Activated naive CD8-positive, alpha-beta T cell treated with anti-CD3 and anti-CD28 coated beads, Interleukin-2, amount 10 ng/mL, durations not matched to agents 7 days and 5 days (primary cell): ENCODE data around the gene OSBPL5. TPM values are rescaled to one million over a fixed set of nuclear protein-coding genes. Genes with fewer than 3 reads are reported as not detected.

Experiments used
- ATAC-seq: fragments of 150-1000 bp; cut with Tn5 transposase; one replicate; pipeline ENCODE4 v1.10.0; 2021; ENCODE audit warnings: low read depth, moderate library complexity
- POLR2A ChIA-PET: fragments of 350-600 bp; sonication (Branson Sonifier 250); formaldehyde crosslinking; loops from one replicate; lab custom pipeline; 2021; ENCODE audit warnings: antibody characterized with exemption; lab: Charles Lee
- DNase-seq: peaks from one replicate; pipeline ENCODE4 v3.0.0; 2021
- H3K27ac Mint-ChIP-seq: one replicate; pipeline ENCODE4 v1.8.0; 2022; ENCODE audit warnings: mild to moderate bottlenecking, mixed read lengths
- H3K27me3 Mint-ChIP-seq: one replicate; pipeline ENCODE4 v1.8.0; 2022; ENCODE audit warnings: mild to moderate bottlenecking, moderate library complexity, mixed read lengths
- H3K36me3 Mint-ChIP-seq: one replicate; pipeline ENCODE4 v1.8.0; 2021; ENCODE audit warnings: mild to moderate bottlenecking, mixed read lengths
- H3K4me1 Mint-ChIP-seq: one replicate; pipeline ENCODE4 v1.8.0; 2021; ENCODE audit warnings: mixed read lengths
- H3K4me3 Mint-ChIP-seq: one replicate; pipeline ENCODE4 v1.8.0; 2022; ENCODE audit warnings: mild to moderate bottlenecking, moderate library complexity, mixed read lengths
- H3K9me3 Mint-ChIP-seq: one replicate; pipeline ENCODE4 v1.8.0; 2021; ENCODE audit warnings: mixed read lengths
- total RNA-seq, 2 experiments: library from RNA; stranded (reverse); gene quantifications; one replicate each; pipeline ENCODE4 v1.2.3, GENCODE V29; 2021

Gene OSBPL5
- total RNA-seq, 2 experiments from 2014 or later = 13.0 to 13.2 TPM

DNA sequence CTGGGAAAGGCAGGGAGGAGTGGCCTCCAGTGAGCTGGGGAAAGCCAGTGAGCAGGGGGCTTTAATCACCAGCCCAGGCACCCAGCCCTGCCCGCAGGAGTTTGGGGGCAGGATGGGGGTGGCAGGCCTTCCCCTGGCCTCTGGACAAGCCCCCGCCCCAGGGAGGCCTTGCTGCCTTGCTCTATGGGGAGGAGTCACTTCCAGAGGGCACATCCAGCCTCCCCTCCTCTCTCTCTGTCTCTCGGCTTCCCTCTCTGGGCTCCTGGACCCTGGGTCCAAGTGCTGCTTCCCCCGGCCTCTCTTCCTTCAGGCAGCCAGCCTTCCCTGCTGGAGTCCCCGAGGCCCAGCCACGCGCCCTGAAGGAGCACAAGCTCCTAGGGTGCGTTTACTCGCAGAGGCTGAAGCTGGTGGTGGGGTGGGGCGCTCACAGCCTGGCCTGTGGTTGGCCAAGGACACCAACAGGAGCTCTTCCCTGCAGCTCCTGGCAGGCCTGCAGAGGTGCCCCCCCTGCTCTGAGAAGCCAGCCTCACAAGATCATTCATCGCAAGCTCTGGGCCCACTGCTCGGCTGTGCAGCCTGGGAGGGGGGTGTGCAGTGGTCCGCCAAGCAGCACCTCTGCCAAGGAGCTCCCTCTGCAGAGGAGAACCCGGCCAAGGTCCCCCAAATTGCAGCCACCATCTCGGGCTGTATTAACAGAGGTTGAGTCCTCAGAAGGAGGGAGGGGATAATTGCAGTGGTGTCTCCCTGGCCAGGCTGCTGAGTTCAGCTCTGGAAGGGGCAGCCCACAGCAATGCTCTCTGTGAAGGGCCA is 25.4 kb downstream of the OSBPL5 start:
- Mint-ChIP-seq H3K27me3 (no peaks in the 10 kb centered on the region), H3K27ac (no peak overlapping the region), H3K9me3 (no peaks in the 10 kb centered on the region), H3K36me3 (no peaks in the 10 kb centered on the region), H3K4me3 (no peak overlapping the region), H3K4me1 (peaks cover 23% of the 10 kb centered on the region)
- ATAC-seq (no peak), DNase-seq (no peak)
- POLR2A ChIA-PET = no interaction called here

DNA sequence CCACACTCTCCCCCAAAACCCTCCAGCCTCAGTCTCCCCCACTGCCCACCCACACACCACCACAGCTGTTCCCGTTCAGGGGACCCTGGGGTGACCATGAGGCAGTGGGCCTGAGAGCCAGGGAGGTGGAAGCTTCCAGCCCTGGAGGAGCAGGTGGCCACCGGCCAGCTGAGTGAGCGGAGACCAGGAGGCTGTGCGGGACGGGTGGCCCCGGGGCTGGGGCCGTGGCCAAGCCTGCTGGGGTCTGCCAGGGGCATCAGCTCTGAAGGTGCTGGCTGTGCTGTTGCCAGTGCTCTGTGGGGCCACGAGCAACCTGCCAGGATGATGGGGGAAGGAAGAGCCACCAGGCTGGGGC is 26.0 kb downstream of the OSBPL5 start:
- POLR2A ChIA-PET = interaction anchor here (1.0 kb wide), 1 partner anchor 240 kb away, joined by 3 read pairs; the partner anchor contains the start of gene ZNF195
- DNase-seq = no peak
- H3K27ac Mint-ChIP-seq = no peak overlapping the region
- ATAC-seq = no peak
- H3K27me3 Mint-ChIP-seq = no peaks in the 10 kb centered on the region
- H3K4me3 Mint-ChIP-seq = no peak overlapping the region
- peaks cover 23% of the 10 kb centered on the region for H3K4me1 Mint-ChIP-seq
- H3K36me3 Mint-ChIP-seq = no peaks in the 10 kb centered on the region
- no peaks in the 10 kb centered on the region for H3K9me3 Mint-ChIP-seq

DNA sequence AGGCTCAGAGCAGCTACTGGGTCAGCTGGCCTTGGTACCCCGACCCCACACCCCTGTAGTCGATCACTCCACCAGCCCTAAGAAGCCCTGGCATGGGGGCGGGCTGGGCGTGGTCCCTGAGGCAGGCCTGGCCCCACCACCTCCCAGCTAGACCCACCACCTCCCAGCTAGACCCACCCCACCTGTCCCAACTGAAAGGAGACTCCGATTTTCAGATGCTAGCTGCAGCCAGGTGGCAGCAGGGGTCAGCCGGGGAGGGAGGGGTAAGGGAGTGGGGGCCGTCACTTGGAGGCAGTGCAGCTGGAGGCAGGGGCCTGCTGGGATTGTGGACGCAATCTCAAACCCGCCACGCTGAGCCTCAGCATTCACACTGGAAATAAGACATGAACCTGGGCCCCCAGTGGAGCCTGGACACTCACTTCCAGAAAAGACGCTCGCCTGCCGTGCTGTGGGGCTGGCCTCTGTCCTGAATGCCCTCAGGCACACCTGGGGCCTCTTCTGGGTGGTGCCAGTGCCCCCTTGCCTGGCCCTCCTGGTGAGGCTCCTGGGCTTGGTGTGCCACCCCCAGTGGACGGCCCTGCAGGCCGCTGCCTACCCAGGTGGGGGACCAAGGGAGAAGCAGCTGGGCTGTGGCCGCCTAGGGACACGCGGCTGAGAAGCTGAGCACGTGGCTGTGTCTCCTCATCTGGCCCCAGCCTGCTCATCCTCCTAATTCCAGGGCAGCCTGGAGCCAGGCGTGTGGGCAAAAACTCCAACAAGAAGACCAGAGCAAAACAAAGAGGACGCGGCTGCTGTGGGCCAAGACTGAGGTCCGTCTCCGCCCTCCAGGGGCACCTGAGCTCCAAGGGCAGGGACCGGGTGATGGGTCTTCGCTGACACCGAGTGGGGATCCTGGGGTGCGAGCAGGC is 26.7 kb downstream of the OSBPL5 start:
- no peaks in the 10 kb centered on the region for H3K36me3 Mint-ChIP-seq
- no peaks in the 10 kb centered on the region for H3K9me3 Mint-ChIP-seq
- H3K27ac Mint-ChIP-seq = no peak overlapping the region
- H3K4me1 Mint-ChIP-seq = peaks cover 23% of the 10 kb centered on the region
- no peak for ATAC-seq
- no peak overlapping the region for H3K4me3 Mint-ChIP-seq
- no peak for DNase-seq
- POLR2A ChIA-PET = interaction anchor here (1.0 kb wide), 1 partner anchor 241 kb away, joined by 3 read pairs; the partner anchor contains the start of gene ZNF195
- H3K27me3 Mint-ChIP-seq = no peaks in the 10 kb centered on the region

GRCh38 chr11:3137486-3138177 is 27.5 kb downstream of the OSBPL5 start:
- Mint-ChIP-seq H3K4me3 (no peak overlapping the region), H3K4me1 (peaks cover 23% of the 10 kb centered on the region), H3K27ac (no peak overlapping the region), H3K27me3 (no peaks in the 10 kb centered on the region), H3K9me3 (no peaks in the 10 kb centered on the region), H3K36me3 (no peaks in the 10 kb centered on the region)
- POLR2A ChIA-PET = no interaction called here
- DNase-seq (no peak), ATAC-seq (peak; percentile 53)

DNA sequence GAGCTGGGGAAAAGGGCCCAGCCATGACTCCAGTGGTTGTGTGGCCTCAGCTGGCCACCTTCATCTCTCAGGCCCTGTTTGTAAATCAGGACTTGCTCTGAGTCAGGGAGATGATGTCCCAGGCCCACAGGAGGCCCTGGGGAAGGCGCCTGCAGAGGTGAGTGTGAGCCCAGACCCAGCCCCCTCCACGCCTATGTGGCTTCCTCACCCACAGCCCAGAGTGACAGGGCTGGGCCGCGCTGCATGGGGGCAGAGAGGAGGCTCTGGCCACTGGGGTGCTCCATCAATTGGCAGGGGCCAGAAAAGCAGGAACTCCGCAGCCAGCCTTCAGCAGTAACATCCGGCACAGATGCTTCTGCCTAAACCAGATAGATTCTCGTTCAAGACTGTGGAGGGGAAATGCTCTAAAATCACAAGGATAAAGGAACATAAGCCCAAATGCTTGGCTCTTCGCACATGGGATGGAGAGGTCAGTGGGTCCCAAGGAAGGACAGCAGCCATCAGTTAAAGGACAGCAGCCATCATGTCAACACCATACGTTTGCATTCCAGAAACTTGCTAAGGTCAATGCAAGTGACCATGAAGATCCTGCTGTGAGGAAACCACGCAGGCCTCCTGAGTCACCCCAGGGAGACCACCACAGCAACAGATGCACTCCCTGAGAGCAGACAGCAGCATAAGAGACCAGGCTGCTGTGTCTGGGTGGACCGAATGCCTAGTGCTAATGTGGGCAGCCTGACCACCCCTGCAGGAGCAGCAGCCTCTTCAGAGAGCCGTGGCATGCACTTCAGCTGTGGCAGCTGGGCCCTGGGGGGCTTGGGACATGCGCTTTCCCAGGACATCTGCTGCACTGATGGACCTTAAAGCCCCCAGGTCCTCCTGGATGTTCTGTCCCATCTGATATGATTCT is 28.3 kb downstream of the OSBPL5 start:
- DNase-seq = peak; percentile 40
- no peaks in the 10 kb centered on the region for H3K27me3 Mint-ChIP-seq
- H3K9me3 Mint-ChIP-seq = peaks cover 1% of the 10 kb centered on the region
- no peak overlapping the region for H3K4me3 Mint-ChIP-seq
- peaks cover 23% of the 10 kb centered on the region for H3K4me1 Mint-ChIP-seq
- ATAC-seq = peak; percentile 40
- no peak overlapping the region for H3K27ac Mint-ChIP-seq
- POLR2A ChIA-PET = no interaction called here
- H3K36me3 Mint-ChIP-seq = no peaks in the 10 kb centered on the region

GRCh38 chr11:3135481-3136440 is 29.3 kb downstream of the OSBPL5 start:
- Mint-ChIP-seq H3K9me3 (peaks cover 1% of the 10 kb centered on the region), H3K27me3 (no peaks in the 10 kb centered on the region), H3K4me1 (peaks cover 23% of the 10 kb centered on the region), H3K36me3 (no peaks in the 10 kb centered on the region), H3K27ac (peak overlapping the region; percentile 21), H3K4me3 (no peak overlapping the region)
- POLR2A ChIA-PET = no interaction called here
- ATAC-seq (peak; percentile 40), DNase-seq (peak; percentile 52)

GRCh38 chr11:3134651-3135480 is 30.2 kb downstream of the OSBPL5 start:
- no peak overlapping the region for H3K27ac Mint-ChIP-seq

GRCh38 chr11:3134218-3134621 is 30.9 kb downstream of the OSBPL5 start:
- POLR2A ChIA-PET = no interaction called here
- DNase-seq (no peak), ATAC-seq (no peak)
- H3K4me1 Mint-ChIP-seq = peaks cover 23% of the 10 kb centered on the region
- no peak overlapping the region for H3K27ac Mint-ChIP-seq
- H3K36me3 Mint-ChIP-seq = no peaks in the 10 kb centered on the region
- H3K27me3 Mint-ChIP-seq = no peaks in the 10 kb centered on the region
- no peak overlapping the region for H3K4me3 Mint-ChIP-seq
- peaks cover 1% of the 10 kb centered on the region for H3K9me3 Mint-ChIP-seq

More at GRCh38 chr11:3134651-3135480, 30.2 kb downstream of the OSBPL5 start:
- peaks cover 1% of the 10 kb centered on the region for H3K9me3 Mint-ChIP-seq
- peaks cover 23% of the 10 kb centered on the region for H3K4me1 Mint-ChIP-seq
- POLR2A ChIA-PET = no interaction called here
- ATAC-seq (no peak), DNase-seq (peak; percentile 25)
- H3K27me3 Mint-ChIP-seq = no peaks in the 10 kb centered on the region
- no peaks in the 10 kb centered on the region for H3K36me3 Mint-ChIP-seq
- H3K4me3 Mint-ChIP-seq = no peak overlapping the region

DNA sequence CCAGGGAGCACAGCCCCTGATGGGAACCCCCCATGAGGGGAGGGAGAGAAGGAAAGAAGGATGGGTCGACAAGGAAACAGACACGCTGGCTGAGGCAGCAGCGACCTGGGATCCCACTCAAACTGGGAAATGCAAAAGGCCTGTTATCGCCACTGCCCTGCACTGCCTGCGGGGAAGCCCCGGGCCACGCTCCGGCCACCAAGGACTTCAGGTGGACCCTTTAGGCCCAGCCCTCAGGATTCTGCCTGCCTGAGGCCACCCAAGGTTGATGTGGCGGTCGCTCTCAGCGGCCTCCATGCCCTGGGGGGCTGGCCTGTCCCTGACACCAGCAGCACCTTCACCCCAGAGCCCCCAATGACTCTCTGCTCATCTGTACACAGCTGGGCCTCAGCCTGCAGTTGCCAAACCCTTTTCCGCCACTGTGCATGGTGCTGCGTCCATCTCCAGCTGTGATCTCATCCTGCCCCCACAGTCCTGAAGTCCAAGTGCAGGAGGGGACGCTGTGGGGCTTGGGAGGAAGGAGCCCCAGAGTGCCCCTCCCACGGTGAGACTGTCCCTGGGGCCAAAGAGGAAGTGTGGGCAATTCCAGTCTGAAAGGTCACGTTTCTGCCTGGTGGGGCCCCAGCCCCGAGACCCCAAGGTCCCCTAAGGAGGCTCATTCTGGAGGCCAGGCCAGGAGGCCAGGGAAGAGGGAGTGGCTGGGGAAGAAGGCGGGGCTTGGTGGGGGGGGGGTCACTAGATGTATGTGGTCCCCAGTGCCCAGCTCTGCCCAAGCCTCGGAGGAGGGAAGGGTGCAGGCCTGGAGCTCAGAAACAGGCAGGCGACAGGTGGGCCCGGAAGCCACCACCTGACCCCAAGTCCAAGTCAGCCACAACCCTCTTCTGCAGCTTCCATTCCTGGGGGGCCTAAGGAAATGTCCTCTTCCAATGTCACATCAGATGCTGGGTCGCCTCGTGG is 31.6 kb downstream of the OSBPL5 start:
- Mint-ChIP-seq H3K27me3 (no peaks in the 10 kb centered on the region), H3K4me1 (peaks cover 23% of the 10 kb centered on the region), H3K9me3 (peaks cover 1% of the 10 kb centered on the region), H3K27ac (no peak overlapping the region), H3K4me3 (no peak overlapping the region), H3K36me3 (no peaks in the 10 kb centered on the region)
- ATAC-seq = no peak
- POLR2A ChIA-PET = no interaction called here
- DNase-seq = no peak

DNA sequence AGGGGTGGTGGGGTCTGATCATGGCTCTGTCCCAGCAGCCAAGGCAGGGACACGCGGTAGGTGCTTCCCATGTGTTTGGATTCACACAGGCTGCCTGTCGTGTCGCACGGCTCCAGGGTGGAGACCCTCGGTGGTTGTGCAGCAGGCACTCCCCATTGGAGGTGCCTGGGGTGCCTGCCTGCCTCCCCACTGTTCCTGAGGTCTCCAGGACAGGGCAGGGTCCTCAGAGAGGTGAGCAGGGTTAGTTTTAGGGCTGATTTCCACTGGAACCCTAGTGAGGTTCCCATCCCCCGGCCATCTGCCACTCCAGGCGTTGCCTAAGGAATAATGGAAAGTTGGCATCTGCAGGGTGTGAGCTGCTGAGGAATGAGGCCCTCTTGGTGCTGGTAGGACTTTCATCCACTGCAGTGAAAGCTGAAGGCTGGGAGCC is 32.3 kb downstream of the OSBPL5 start:
- Mint-ChIP-seq H3K36me3 (no peaks in the 10 kb centered on the region), H3K4me3 (no peak overlapping the region), H3K27me3 (no peaks in the 10 kb centered on the region), H3K9me3 (peaks cover 1% of the 10 kb centered on the region), H3K4me1 (peaks cover 23% of the 10 kb centered on the region), H3K27ac (no peak overlapping the region)
- ATAC-seq (no peak), DNase-seq (no peak)
- POLR2A ChIA-PET = no interaction called here
